Ovary (tissue), 9 donors: ENCODE results near the gene PYGB. TPM values are rescaled to one million over a fixed set of nuclear protein-coding genes. Genes with fewer than 3 reads are reported as not detected.
"Not testable (repeated sequence)": the region's sequence is repeated elsewhere in the genome, so short reads cannot be mapped to it uniquely, and the experiment has no call there.

Experiments used
- DNase-seq, 5 donors: peaks; one replicate each; pipeline ENCODE4 v3.0.0-alpha.2; 2019 to 2020
- H3K27ac ChIP-seq, 2 donors: fragments of 200-600 bp; one replicate each; pipeline versions ENCODE4 v1.5.1 to v1.8.0; 2019 to 2022
- H3K27me3 ChIP-seq: fragments of 200-600 bp; one replicate; pipeline ENCODE4 v1.8.0; 2022
- H3K36me3 ChIP-seq: fragments of 200-600 bp; sonication (generic); one replicate; pipeline ENCODE4 v1.5.1; 2019
- H3K4me1 ChIP-seq: one replicate; pipeline ENCODE4 v1.8.1; 2013; ENCODE audit warnings: mild to moderate bottlenecking, moderate library complexity; ENCODE audit not compliant: insufficient read depth
- H3K4me3 ChIP-seq: fragments of 200-600 bp; sonication (generic); one replicate; pipeline ENCODE4 v1.5.1; 2017
- H3K9me3 ChIP-seq, 2 donors: fragments of 200-600 bp in 1 of 2; sonication (generic) in 1 of 2; one replicate each; pipeline versions ENCODE4 v1.5.1 to v1.8.1; 2013 to 2019; ENCODE audit warnings: mild to moderate bottlenecking in 1 of 2, moderate library complexity in 1 of 2
- CTCF ChIP-seq, 3 donors: fragments of 450-650 bp in 2 of 3; fragments of 200-600 bp in 1 of 3; IDR thresholded peaks; one replicate each; pipeline versions ENCODE4 v1.5.1 to v1.8.0; 2016 to 2022; ENCODE audit warnings: antibody characterized with exemption in 3 of 3, mild to moderate bottlenecking in 1 of 3
- EP300 ChIP-seq: sonication (generic); formaldehyde crosslinking; IDR thresholded peaks from one replicate; pipeline ENCODE4 v1.6.1; 2017; ENCODE audit warnings: antibody characterized with exemption
- POLR2A ChIP-seq: fragments of 450-650 bp; IDR thresholded peaks from one replicate; pipeline ENCODE4 v1.6.1; 2017; ENCODE audit warnings: antibody characterized with exemption, mild to moderate bottlenecking, moderate library complexity
- WGBS, 3 donors: extraction: QIAGEN DNeasy Blood & Tissue Kit in 1 of 3; methylation state at CpG; one replicate each; pipeline versions ENCODE4 v1.1.5 to v1.1.7; 2013 to 2017; 5-methylcytosine and 5-hydroxymethylcytosine counted together
- intact Hi-C, 4 donors: fragments of 100-400 bp; cut with DNase I; formaldehyde crosslinking; loops; one replicate each; pipeline versions ENCODE4 v1.11.0 to v1.15.1; 2022 to 2023
- polyA plus RNA-seq, 2 donors: library from polyadenylated mRNA; stranded (reverse); fragments of 200-250 nt in 1 of 2; fragments of 350-450 nt in 1 of 2; fragmentation: Illumina TruSeq in 1 of 2; extraction: RNeasy Lipid Tissue Mini Kit (QIAGEN cat#74804) in 1 of 2; gene quantifications; one replicate each; pipeline ENCODE4 v1.2.3, GENCODE V29; 2013 to 2014
- total RNA-seq, 7 donors: library from RNA; depleted of rRNA in 2 of 7; stranded (reverse); fragments of >200 nt in 2 of 7; fragmentation: NEBNext Ultra II Directional in 3 of 7; extraction: Animal tissue kit (Norgen Biotek cat#: 25700) in 3 of 7; gene quantifications; one replicate each; pipeline versions ENCODE4 v1.1.0 to v1.2.4, GENCODE V29; 2016 to 2023
- donor health status: DM: no; HTN: no; CAD: no; lungs with moderate emphysema.
- donor health status: DM: no; HTN: no; CAD: no.
- donor health status: Bipolar disorder and iron deficiency.
- donor health status: DM: yes; HTN: yes; CAD: no.
- donor health status: DM: no; HTN: no; CAD: no.
- donor health status: DM: yes; HTN: yes; CAD: no.

Gene PYGB
- total and polyA plus RNA-seq, 9 donors, result 23.1 to 54.2 (median 38.3) TPM

GRCh38 chr20:25325073-25325472 is 77.2 kb downstream of the PYGB start:
- H3K4me1 ChIP-seq, result peaks cover 2% of the 10 kb centered on the region
- DNase-seq, result no peak
- H3K4me3 ChIP-seq, result no peak overlapping the region
- no peaks in the 10 kb centered on the region for H3K9me3 ChIP-seq
- intact Hi-C loops, result no loop called here
- no peaks in the 10 kb centered on the region for H3K36me3 ChIP-seq
- 53 to 64% (median 55%) methylated on average over 3 of the region's 3 CpGs for whole genome bisulfite sequencing, 3 donors
- H3K27me3 ChIP-seq, result no peaks in the 10 kb centered on the region
- no peak overlapping the region for H3K27ac ChIP-seq
- TF ChIP-seq EP300 (no peak), CTCF (IDR thresholded peaks at IDR 0.05) (no peak)

- peaks cover 2% of the 10 kb centered on the region for H3K4me1 ChIP-seq
- no peak for TF ChIP-seq POLR2A
- TF ChIP-seq CTCF (IDR thresholded peaks at IDR 0.05), result no peak
- no peak for TF ChIP-seq EP300
- no peaks in the 10 kb centered on the region for H3K9me3 ChIP-seq
- intact Hi-C loops, result no loop called here
- H3K4me3 ChIP-seq, result no peak overlapping the region
- WGBS, 3 donors, result 80 to 90% (median 81%) methylated on average over 2 of the region's 2 CpGs
- no peaks in the 10 kb centered on the region for H3K36me3 ChIP-seq
- H3K27ac ChIP-seq, result no peak overlapping the region
- H3K27me3 ChIP-seq, result no peaks in the 10 kb centered on the region
- no peak for DNase-seq
These were observed 78.1 kb downstream of the PYGB start for GRCh38 chr20:25325997-25326396.

GRCh38 chr20:25327521-25328235 is 79.8 kb downstream of the PYGB start:
- 82 to 91% (median 85%) methylated on average over 7 of the region's 7 CpGs for WGBS, 3 donors
- Histone ChIP-seq H3K9me3 (no peaks in the 10 kb centered on the region), H3K27ac (no peak overlapping the region), H3K27me3 (no peaks in the 10 kb centered on the region), H3K36me3 (no peaks in the 10 kb centered on the region), H3K4me3 (no peak overlapping the region), H3K4me1 (peaks cover 2% of the 10 kb centered on the region)
- DNase-seq, result no peak
- TF ChIP-seq POLR2A (no peak), CTCF (IDR thresholded peaks at IDR 0.05) (no peak), EP300 (no peak)
- intact Hi-C loops, result no loop called here

- TF ChIP-seq POLR2A (no peak), CTCF (IDR thresholded peaks at IDR 0.05) (no peak), EP300 (no peak)
- no peak for DNase-seq
- 94 to 99% (median 95%) methylated on average over 12 of the region's 12 CpGs for WGBS, 3 donors
- Histone ChIP-seq H3K27me3 (no peaks in the 10 kb centered on the region), H3K27ac (no peak overlapping the region), H3K4me3 (no peak overlapping the region), H3K9me3 (no peaks in the 10 kb centered on the region), H3K36me3 (no peaks in the 10 kb centered on the region), H3K4me1 (peaks cover 2% of the 10 kb centered on the region)
- intact Hi-C loops, result no loop called here
These were observed 81.1 kb downstream of the PYGB start for GRCh38 chr20:25328954-25329498.

GRCh38 chr20:25334972-25335371 is 87.1 kb downstream of the PYGB start:
- H3K4me1 ChIP-seq, H3K27ac ChIP-seq, H3K4me3 ChIP-seq, H3K27me3 ChIP-seq, intact Hi-C loops, H3K9me3 ChIP-seq, H3K36me3 ChIP-seq, DNase-seq: not testable (repeated sequence)
- WGBS, 3 donors, result 100% methylated on average over 1 of the region's 1 CpG
